SK-N-SH (cell line): ENCODE measurements around the gene CARD19. TPM values are rescaled to one million over a fixed set of nuclear protein-coding genes. Genes with fewer than 3 reads are reported as not detected.

Experiments
- CTCF ChIA-PET: fragments of 300-600, 350-600 bp; formaldehyde crosslinking; extraction: SDS; loops from one replicate; lab custom pipeline; 2021; lab: Yijun Ruan, JAX
- POLR2A ChIA-PET: fragments of 350-600 bp; sonication (Branson Sonifier 250); formaldehyde crosslinking; extraction: SDS; loops from one replicate; lab custom pipeline; 2020; ENCODE audit warnings: antibody characterized with exemption, inconsistent platforms; lab: Yijun Ruan, JAX
- DNase-seq: peaks from one replicate; pipeline ENCODE4 v3.0.0; 2012
- H2AFZ ChIP-seq: fragments of 200-600 bp; sonication (generic); 2 replicates; pipeline ENCODE4 v1.8.1; 2016; ENCODE audit warnings: antibody characterized with exemption, mild to moderate bottlenecking, low read depth
- H3F3A ChIP-seq: fragments of 200-600 bp; sonication (generic); replicated peaks from 2 replicates; pipeline ENCODE3; 2016; ENCODE audit warnings: antibody characterized with exemption, mild to moderate bottlenecking; ENCODE audit not compliant: insufficient read depth
- H3K27ac ChIP-seq, 2 experiments: fragments of 200-500 bp in 1 of 2; fragments of 200-600 bp in 1 of 2; sonication (Bioruptor generic) in 1 of 2; sonication (generic), shearing (Covaris generic) in 1 of 2; 2 replicates each; pipeline versions ENCODE4 v1.5.1 to v1.6.1; 2014 to 2016; ENCODE audit warnings: low read depth in 2 of 2, inconsistent platforms in 1 of 2, low read length in 1 of 2, mild to moderate bottlenecking in 1 of 2, mixed read lengths in 1 of 2
- H3K27me3 ChIP-seq: fragments of 200-600 bp; sonication (generic), shearing (Covaris generic); 2 replicates; pipeline ENCODE4 v1.6.1; 2016; ENCODE audit warnings: mixed run types; ENCODE audit not compliant: insufficient read depth
- H3K36me3 ChIP-seq, 2 experiments: fragments of 200-500 bp in 1 of 2; fragments of 200-600 bp in 1 of 2; sonication (Bioruptor generic) in 1 of 2; sonication (generic) in 1 of 2; replicated peaks in 1 of 2; 2 replicates each; pipeline versions ENCODE3 to v1.5.1; 2014 to 2016; ENCODE audit warnings: low read length in 1 of 2, mild to moderate bottlenecking in 1 of 2; ENCODE audit not compliant: insufficient read depth in 2 of 2, control insufficient read depth in 1 of 2
- H3K4me1 ChIP-seq, 2 experiments: fragments of 200-500 bp in 1 of 2; fragments of 200-600 bp in 1 of 2; sonication (Bioruptor generic) in 1 of 2; sonication (generic), shearing (Covaris generic) in 1 of 2; 2 replicates each; pipeline versions ENCODE4 v1.5.1 to v1.6.1; 2014 to 2016; ENCODE audit warnings: low read depth in 1 of 2, low read length in 1 of 2, mixed run types in 1 of 2; ENCODE audit not compliant: insufficient read depth in 2 of 2, control insufficient read depth in 1 of 2
- H3K4me2 ChIP-seq: fragments of 200-600 bp; sonication (generic), shearing (Covaris generic); 2 replicates; pipeline ENCODE4 v1.6.1; 2017; ENCODE audit warnings: mixed run types
- H3K4me3 ChIP-seq, 2 experiments: fragments of 200-500 bp in 1 of 2; fragments of 200-600 bp in 1 of 2; sonication (Bioruptor generic) in 1 of 2; sonication (generic), shearing (Covaris generic) in 1 of 2; 2 replicates each; pipeline versions ENCODE4 v1.5.1 to v1.8.1; 2014 to 2016; ENCODE audit warnings: low read depth in 2 of 2, inconsistent platforms in 1 of 2, low read length in 1 of 2, mild to moderate bottlenecking in 1 of 2, mixed read lengths in 1 of 2, moderate library complexity in 1 of 2
- H3K79me2 ChIP-seq: fragments of 200-600 bp; sonication (generic); 2 replicates; pipeline ENCODE4 v1.8.1; 2017; ENCODE audit warnings: mild to moderate bottlenecking; ENCODE audit not compliant: insufficient read depth
- H3K9ac ChIP-seq: fragments of 200-600 bp; sonication (generic); 2 replicates; pipeline ENCODE4 v1.6.1; 2017; ENCODE audit warnings: mixed run types
- H3K9me2 ChIP-seq: fragments of 200-600 bp; sonication (generic); 2 replicates; pipeline ENCODE4 v1.6.1; 2017; ENCODE audit warnings: mixed run types
- H3K9me3 ChIP-seq: fragments of 200-600 bp; sonication (generic); 2 replicates; pipeline ENCODE4 v1.6.1; 2017; ENCODE audit warnings: mixed run types, mild to moderate bottlenecking, moderate library complexity
- H4K20me1 ChIP-seq: fragments of 200-600 bp; sonication (generic); 2 replicates; pipeline ENCODE4 v1.6.1; 2017; ENCODE audit warnings: mild to moderate bottlenecking, mixed run types; ENCODE audit not compliant: insufficient read depth
- CHD2 ChIP-seq: fragments of 150-350 bp; IDR thresholded peaks from 2 replicates; pipeline ENCODE4 v1.6.1; 2018; ENCODE audit warnings: low read length; ENCODE audit not compliant: partially characterized antibody
- ELF1 ChIP-seq: IDR thresholded peaks from 2 replicates; pipeline ENCODE4 v1.4.0; 2012
- FOXJ3 ChIP-seq: sonication (generic); formaldehyde crosslinking; IDR thresholded peaks from 2 replicates; pipeline ENCODE4 v1.5.1; 2020; ENCODE audit warnings: mild to moderate bottlenecking, missing genetic modification reagents
- GABPA ChIP-seq: IDR thresholded peaks from 2 replicates; pipeline ENCODE4 v1.4.0; 2012; ENCODE audit warnings: low read depth, mild to moderate bottlenecking
- GATA2 ChIP-seq: sonication (generic); formaldehyde crosslinking; IDR thresholded peaks from 2 replicates; pipeline ENCODE4 v1.5.0; 2020; ENCODE audit warnings: mild to moderate bottlenecking, missing genetic modification reagents
- JUND ChIP-seq: IDR thresholded peaks from 2 replicates; pipeline ENCODE4 v1.4.0; 2012
- NFIC ChIP-seq: IDR thresholded peaks from 2 replicates; pipeline ENCODE4 v1.4.0; 2012; ENCODE audit warnings: borderline replicate concordance
- POLR2AphosphoS5 ChIP-seq: IDR thresholded peaks from 2 replicates; pipeline ENCODE4 v1.6.1; 2012; ENCODE audit warnings: low read depth, low read length
- RAD21 ChIP-seq: IDR thresholded peaks from 2 replicates; pipeline ENCODE4 v1.6.1; 2012; ENCODE audit warnings: mild to moderate bottlenecking, low read length
- RCOR1 ChIP-seq: fragments of 150-350 bp; IDR thresholded peaks from 2 replicates; pipeline ENCODE4 v1.6.1; 2017; ENCODE audit warnings: antibody characterized with exemption, low read length
- RFX5 ChIP-seq: IDR thresholded peaks from 2 replicates; pipeline ENCODE4 v1.6.1; 2012; ENCODE audit warnings: mild to moderate bottlenecking, improper control_type of control experiment, low read length
- RXRA ChIP-seq: IDR thresholded peaks from 2 replicates; pipeline ENCODE4 v1.4.0; 2012; ENCODE audit warnings: low read depth, mild to moderate bottlenecking, borderline replicate concordance
- SIN3A ChIP-seq: IDR thresholded peaks from 2 replicates; pipeline ENCODE4 v1.6.1; 2012; ENCODE audit warnings: low read depth, mild to moderate bottlenecking, low read length, moderate library complexity, borderline replicate concordance
- TAF1 ChIP-seq: IDR thresholded peaks from 2 replicates; pipeline ENCODE4 v1.6.1; 2012; ENCODE audit warnings: low read depth, mild to moderate bottlenecking, low read length, moderate library complexity, borderline replicate concordance
- TCF12 ChIP-seq: IDR thresholded peaks from 2 replicates; pipeline ENCODE4 v1.4.0; 2012
- TEAD4 ChIP-seq: IDR thresholded peaks from 2 replicates; pipeline ENCODE4 v1.4.0; 2012; ENCODE audit warnings: mild to moderate bottlenecking, borderline replicate concordance; ENCODE audit not compliant: insufficient read depth
- YY1 ChIP-seq: IDR thresholded peaks from 2 replicates; pipeline ENCODE4 v1.4.0; 2012; ENCODE audit warnings: low read depth, mild to moderate bottlenecking
- WGBS: methylation state at CpG from one replicate; pipeline ENCODE4 v1.1.6; 2017; ENCODE audit warnings: low lambda C conversion rate; 5-methylcytosine and 5-hydroxymethylcytosine counted together
- polyA plus RNA-seq, 3 experiments: library from polyadenylated mRNA; depleted of rRNA; stranded (reverse); fragments of >200 nt; gene quantifications; 2 replicates each; pipeline ENCODE4 v1.2.3, GENCODE V29; 2012
- TF ChIP-seq, protein P1 (sequence below): IDR thresholded peaks from 2 replicates; pipeline ENCODE4; 2012
- TF ChIP-seq, protein P2 (sequence below): IDR thresholded peaks from 2 replicates; pipeline ENCODE4 v1.4.0; 2012; ENCODE audit warnings: low read depth
- TF ChIP-seq, protein P3 (sequence below): IDR thresholded peaks from 2 replicates; pipeline ENCODE4 v1.4.0; 2012; ENCODE audit warnings: low read depth, borderline replicate concordance

CARD19 gene
- polyA plus RNA-seq, 1 of the 3 experiments (the other 2 are of a cell fraction) = 165 TPM

DNA sequence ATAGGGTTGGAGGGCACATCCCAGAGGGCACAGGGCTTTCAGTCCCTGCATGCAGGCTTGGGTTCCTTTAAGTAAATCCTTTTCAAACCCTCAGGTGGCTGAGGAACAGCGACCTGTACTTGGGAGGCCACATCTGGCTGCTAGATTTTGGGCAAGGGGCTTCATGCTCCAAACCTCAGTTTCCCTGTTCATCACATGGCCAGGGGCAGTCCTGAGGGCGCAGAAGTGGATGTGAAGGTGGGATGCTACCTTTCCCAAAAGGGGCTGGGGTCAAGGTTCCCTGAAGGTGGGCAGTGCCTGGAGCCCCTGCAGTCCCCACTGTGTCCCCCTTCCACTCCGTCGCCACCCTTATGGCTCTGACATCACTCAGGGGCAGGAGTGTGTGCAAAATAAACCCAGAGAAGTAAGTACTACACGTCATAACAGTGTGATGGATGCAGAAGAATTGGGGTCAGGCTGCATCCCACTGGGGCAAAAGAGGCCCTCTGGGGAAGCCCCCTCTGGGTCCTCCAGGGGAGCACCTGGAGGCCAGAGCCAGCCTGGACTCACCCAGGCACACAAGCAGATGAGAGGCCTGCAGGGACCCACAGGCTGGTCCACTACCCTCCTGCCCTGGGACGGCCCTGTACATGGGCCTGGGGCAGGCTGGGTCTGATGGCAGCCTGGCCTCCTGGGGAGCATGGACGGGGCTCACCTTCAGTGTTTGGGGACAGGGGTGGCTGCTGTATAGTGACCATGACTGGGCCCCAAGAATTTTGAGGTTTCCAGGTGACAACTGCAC is 1.9 kb upstream of the CARD19 start:
- no peak overlapping the region for H3K4me2 ChIP-seq
- H3F3A ChIP-seq = peaks cover 27% of the 10 kb centered on the region
- no peak overlapping the region for H3K9ac ChIP-seq
- no peaks in the 10 kb centered on the region for H3K9me3 ChIP-seq
- peaks cover 4% of the 10 kb centered on the region for H4K20me1 ChIP-seq
- no peak overlapping the region for H3K4me3 ChIP-seq
- ChIA-PET CTCF (no interaction called here), POLR2A (interaction anchor here (1.3 to 1.7 kb wide), 2 partner anchors 13 to 30 kb away, joined by 4 to 6 read pairs; no protein-coding TSS in a partner anchor)
- DNase-seq = no peak
- no peak overlapping the region for H2AFZ ChIP-seq
- TF ChIP-seq NFIC = no peak
- no peak for TF ChIP-seq GABPA
- TF ChIP-seq JUND = no peak
- no peak for TF ChIP-seq TEAD4
- no peak for TF ChIP-seq TCF12
- TF ChIP-seq, protein P1, sequence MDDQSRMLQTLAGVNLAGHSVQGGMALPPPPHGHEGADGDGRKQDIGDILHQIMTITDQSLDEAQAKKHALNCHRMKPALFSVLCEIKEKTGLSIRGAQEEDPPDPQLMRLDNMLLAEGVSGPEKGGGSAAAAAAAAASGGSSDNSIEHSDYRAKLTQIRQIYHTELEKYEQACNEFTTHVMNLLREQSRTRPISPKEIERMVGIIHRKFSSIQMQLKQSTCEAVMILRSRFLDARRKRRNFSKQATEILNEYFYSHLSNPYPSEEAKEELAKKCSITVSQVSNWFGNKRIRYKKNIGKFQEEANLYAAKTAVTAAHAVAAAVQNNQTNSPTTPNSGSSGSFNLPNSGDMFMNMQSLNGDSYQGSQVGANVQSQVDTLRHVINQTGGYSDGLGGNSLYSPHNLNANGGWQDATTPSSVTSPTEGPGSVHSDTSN = no peak
- TF ChIP-seq POLR2AphosphoS5 = no peak
- TF ChIP-seq TAF1 = no peak
- no peak for TF ChIP-seq RFX5
- no peak for TF ChIP-seq RCOR1
- TF ChIP-seq SIN3A = no peak
- TF ChIP-seq RAD21 = no peak
- TF ChIP-seq CHD2 = no peak
- TF ChIP-seq FOXJ3 (CRISPR knock-in tag) = no peak
- TF ChIP-seq, protein P2, sequence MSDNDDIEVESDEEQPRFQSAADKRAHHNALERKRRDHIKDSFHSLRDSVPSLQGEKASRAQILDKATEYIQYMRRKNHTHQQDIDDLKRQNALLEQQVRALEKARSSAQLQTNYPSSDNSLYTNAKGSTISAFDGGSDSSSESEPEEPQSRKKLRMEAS = no peak
- no peak for TF ChIP-seq GATA2 (CRISPR knock-in tag)
- no peak for TF ChIP-seq ELF1
- TF ChIP-seq, protein P3, sequence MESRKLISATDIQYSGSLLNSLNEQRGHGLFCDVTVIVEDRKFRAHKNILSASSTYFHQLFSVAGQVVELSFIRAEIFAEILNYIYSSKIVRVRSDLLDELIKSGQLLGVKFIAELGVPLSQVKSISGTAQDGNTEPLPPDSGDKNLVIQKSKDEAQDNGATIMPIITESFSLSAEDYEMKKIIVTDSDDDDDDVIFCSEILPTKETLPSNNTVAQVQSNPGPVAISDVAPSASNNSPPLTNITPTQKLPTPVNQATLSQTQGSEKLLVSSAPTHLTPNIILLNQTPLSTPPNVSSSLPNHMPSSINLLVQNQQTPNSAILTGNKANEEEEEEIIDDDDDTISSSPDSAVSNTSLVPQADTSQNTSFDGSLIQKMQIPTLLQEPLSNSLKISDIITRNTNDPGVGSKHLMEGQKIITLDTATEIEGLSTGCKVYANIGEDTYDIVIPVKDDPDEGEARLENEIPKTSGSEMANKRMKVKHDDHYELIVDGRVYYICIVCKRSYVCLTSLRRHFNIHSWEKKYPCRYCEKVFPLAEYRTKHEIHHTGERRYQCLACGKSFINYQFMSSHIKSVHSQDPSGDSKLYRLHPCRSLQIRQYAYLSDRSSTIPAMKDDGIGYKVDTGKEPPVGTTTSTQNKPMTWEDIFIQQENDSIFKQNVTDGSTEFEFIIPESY = no peak
- no peak for TF ChIP-seq YY1
- no peak for TF ChIP-seq RXRA
- no peaks in the 10 kb centered on the region for H3K36me3 ChIP-seq
- no peaks in the 10 kb centered on the region for H3K27me3 ChIP-seq
- H3K4me1 ChIP-seq = peaks cover 16 to 33% of the 10 kb centered on the region in 2 experiments; a peak in 3 of 4 replicates
- H3K79me2 ChIP-seq = peaks cover 25% of the 10 kb centered on the region
- no peaks in the 10 kb centered on the region for H3K9me2 ChIP-seq
- WGBS = 93% methylated on average over 6 of the region's 7 CpGs
- H3K27ac ChIP-seq = no peak overlapping the region; a peak in 1 of 4 replicates
